ENCODE measurements around the gene METTL1.

GRCh38 chr12:57775044-57775443 is 3.1 kb upstream of the METTL1 start:
- TF ChIP-seq MAX (IDR thresholded peaks at IDR 0.05; ENCODE audit: low read depth, low read length) (no peak), CTCF (IDR thresholded peaks at IDR 0.05; ENCODE audit: low read depth, low read length) (no peak)
